Ovary (tissue), 9 donors: ENCODE data around the gene PMEL. TPM values are rescaled to one million over a fixed set of nuclear protein-coding genes. Genes with fewer than 3 reads are reported as not detected.
"Not testable (repeated sequence)": the region's sequence is repeated elsewhere in the genome, so short reads cannot be mapped to it uniquely, and the experiment has no call there.

Source experiments
- DNase-seq, 5 donors: peaks; one replicate each; pipeline ENCODE4 v3.0.0-alpha.2; 2019 to 2020
- H3K27ac ChIP-seq, 2 donors: fragments of 200-600 bp; one replicate each; pipeline versions ENCODE4 v1.5.1 to v1.8.0; 2019 to 2022
- H3K27me3 ChIP-seq: fragments of 200-600 bp; one replicate; pipeline ENCODE4 v1.8.0; 2022
- H3K36me3 ChIP-seq: fragments of 200-600 bp; sonication (generic); one replicate; pipeline ENCODE4 v1.5.1; 2019
- H3K4me1 ChIP-seq: one replicate; pipeline ENCODE4 v1.8.1; 2013; ENCODE audit warnings: mild to moderate bottlenecking, moderate library complexity; ENCODE audit not compliant: insufficient read depth
- H3K4me3 ChIP-seq: fragments of 200-600 bp; sonication (generic); one replicate; pipeline ENCODE4 v1.5.1; 2017
- H3K9me3 ChIP-seq, 2 donors: fragments of 200-600 bp in 1 of 2; sonication (generic) in 1 of 2; one replicate each; pipeline versions ENCODE4 v1.5.1 to v1.8.1; 2013 to 2019; ENCODE audit warnings: mild to moderate bottlenecking in 1 of 2, moderate library complexity in 1 of 2
- EP300 ChIP-seq: sonication (generic); formaldehyde crosslinking; IDR thresholded peaks from one replicate; pipeline ENCODE4 v1.6.1; 2017; ENCODE audit warnings: antibody characterized with exemption
- POLR2A ChIP-seq: fragments of 450-650 bp; IDR thresholded peaks from one replicate; pipeline ENCODE4 v1.6.1; 2017; ENCODE audit warnings: antibody characterized with exemption, mild to moderate bottlenecking, moderate library complexity
- whole genome bisulfite sequencing, 3 donors: extraction: QIAGEN DNeasy Blood & Tissue Kit in 1 of 3; methylation state at CpG; one replicate each; pipeline versions ENCODE4 v1.1.5 to v1.1.7; 2013 to 2017; 5-methylcytosine and 5-hydroxymethylcytosine counted together
- intact Hi-C, 4 donors: fragments of 100-400 bp; cut with DNase I; formaldehyde crosslinking; loops; one replicate each; pipeline versions ENCODE4 v1.11.0 to v1.15.1; 2022 to 2023
- polyA plus RNA-seq, 2 donors: library from polyadenylated mRNA; stranded (reverse); fragments of 200-250 nt in 1 of 2; fragments of 350-450 nt in 1 of 2; fragmentation: Illumina TruSeq in 1 of 2; extraction: RNeasy Lipid Tissue Mini Kit (QIAGEN cat#74804) in 1 of 2; gene quantifications; one replicate each; pipeline ENCODE4 v1.2.3, GENCODE V29; 2013 to 2014
- total RNA-seq, 7 donors: library from RNA; depleted of rRNA in 2 of 7; stranded (reverse); fragments of >200 nt in 2 of 7; fragmentation: NEBNext Ultra II Directional in 3 of 7; extraction: Animal tissue kit (Norgen Biotek cat#: 25700) in 3 of 7; gene quantifications; one replicate each; pipeline versions ENCODE4 v1.1.0 to v1.2.4, GENCODE V29; 2016 to 2023
- TF ChIP-seq, protein P1 (sequence below), 3 donors: fragments of 450-650 bp in 2 of 3; fragments of 200-600 bp in 1 of 3; IDR thresholded peaks; one replicate each; pipeline versions ENCODE4 v1.5.1 to v1.8.0; 2016 to 2022; ENCODE audit warnings: antibody characterized with exemption in 3 of 3, mild to moderate bottlenecking in 1 of 3
- donor health status: DM: no; HTN: no; CAD: no; lungs with moderate emphysema.
- donor health status: DM: no; HTN: no; CAD: no.
- donor health status: Bipolar disorder and iron deficiency.
- donor health status: DM: yes; HTN: yes; CAD: no.
- donor health status: DM: no; HTN: no; CAD: no.
- donor health status: DM: yes; HTN: yes; CAD: no.

Gene PMEL
- total and polyA plus RNA-seq, 9 donors: 2.0 to 11.5 (median 3.6) TPM

DNA sequence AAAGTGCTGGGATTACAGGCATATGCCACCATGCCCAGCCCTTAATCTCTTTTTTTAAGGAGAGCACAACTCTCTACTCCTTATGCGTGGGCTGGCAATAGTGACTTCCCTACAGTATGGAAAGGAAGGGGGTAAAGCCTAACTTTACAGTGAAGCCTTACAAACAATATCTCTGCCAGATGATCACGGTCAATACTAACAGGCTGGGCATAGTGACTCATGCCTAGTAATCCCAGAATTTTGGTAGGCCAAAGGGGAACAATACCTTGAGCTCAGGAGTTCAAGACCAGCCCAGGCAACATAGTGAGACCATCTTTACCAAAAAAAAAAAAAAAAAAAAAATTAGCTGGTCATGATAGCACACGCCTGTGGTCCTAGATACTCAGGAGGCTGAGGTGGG lies 43.7 kb downstream of the PMEL start:
- TF ChIP-seq, protein P1, sequence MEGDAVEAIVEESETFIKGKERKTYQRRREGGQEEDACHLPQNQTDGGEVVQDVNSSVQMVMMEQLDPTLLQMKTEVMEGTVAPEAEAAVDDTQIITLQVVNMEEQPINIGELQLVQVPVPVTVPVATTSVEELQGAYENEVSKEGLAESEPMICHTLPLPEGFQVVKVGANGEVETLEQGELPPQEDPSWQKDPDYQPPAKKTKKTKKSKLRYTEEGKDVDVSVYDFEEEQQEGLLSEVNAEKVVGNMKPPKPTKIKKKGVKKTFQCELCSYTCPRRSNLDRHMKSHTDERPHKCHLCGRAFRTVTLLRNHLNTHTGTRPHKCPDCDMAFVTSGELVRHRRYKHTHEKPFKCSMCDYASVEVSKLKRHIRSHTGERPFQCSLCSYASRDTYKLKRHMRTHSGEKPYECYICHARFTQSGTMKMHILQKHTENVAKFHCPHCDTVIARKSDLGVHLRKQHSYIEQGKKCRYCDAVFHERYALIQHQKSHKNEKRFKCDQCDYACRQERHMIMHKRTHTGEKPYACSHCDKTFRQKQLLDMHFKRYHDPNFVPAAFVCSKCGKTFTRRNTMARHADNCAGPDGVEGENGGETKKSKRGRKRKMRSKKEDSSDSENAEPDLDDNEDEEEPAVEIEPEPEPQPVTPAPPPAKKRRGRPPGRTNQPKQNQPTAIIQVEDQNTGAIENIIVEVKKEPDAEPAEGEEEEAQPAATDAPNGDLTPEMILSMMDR (IDR thresholded peaks at IDR 0.05): no peak
- TF ChIP-seq EP300: no peak
- TF ChIP-seq POLR2A: no peak
- Histone ChIP-seq H3K27ac (no peak overlapping the region), H3K4me1 (peaks cover 5% of the 10 kb centered on the region), H3K9me3 (no peaks in the 10 kb centered on the region), H3K27me3 (no peaks in the 10 kb centered on the region), H3K4me3 (no peak overlapping the region), H3K36me3 (no peaks in the 10 kb centered on the region)
- intact Hi-C loops: no loop called here
- DNase-seq: no peak
- WGBS, 3 donors: 90 to 96% (median 92%) methylated on average over 3 of the region's 3 CpGs

DNA sequence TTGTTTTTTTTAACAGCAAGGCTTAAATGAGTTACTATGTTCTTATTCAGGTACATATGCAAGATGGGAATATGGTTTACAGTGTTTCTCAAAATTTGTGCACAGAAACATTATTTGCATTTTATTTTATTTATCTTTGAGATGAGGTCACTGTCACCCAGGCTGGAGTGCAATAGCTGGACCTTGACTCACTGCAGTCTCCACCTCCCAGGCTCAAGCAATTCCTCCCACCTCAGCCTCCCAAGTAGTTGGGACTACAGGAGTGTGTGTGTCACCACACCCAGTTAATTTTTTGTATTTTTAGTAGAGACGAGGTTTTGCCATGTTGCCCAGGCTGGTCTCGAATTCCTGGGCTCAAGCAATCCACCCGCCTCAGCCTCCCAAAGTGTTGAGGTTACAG lies 46.8 kb downstream of the PMEL start:
- H3K4me1 ChIP-seq, DNase-seq, H3K4me3 ChIP-seq, H3K27ac ChIP-seq, H3K9me3 ChIP-seq, H3K36me3 ChIP-seq, intact Hi-C loops, H3K27me3 ChIP-seq: not testable (repeated sequence)
- 64 to 79% (median 71%) methylated on average over 3 of the region's 3 CpGs for WGBS, 3 donors

DNA sequence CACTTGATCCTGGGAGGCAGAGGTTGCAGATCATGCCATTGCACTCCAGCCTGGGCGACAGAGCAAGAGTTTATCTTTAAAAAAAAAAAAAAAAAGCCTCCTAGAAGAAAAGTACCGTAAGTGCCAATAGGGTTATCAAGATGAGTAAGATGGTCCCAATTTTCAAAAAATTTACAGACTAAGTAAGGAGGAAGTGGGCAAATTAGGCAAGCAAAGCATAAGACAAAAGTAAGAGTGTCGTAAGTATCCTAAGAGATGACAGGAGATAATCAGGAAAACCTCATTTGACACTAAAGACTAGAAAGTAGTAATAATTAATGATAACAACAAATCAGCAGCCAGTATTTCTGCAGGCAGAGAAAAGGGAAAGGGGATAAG lies 50.4 kb downstream of the PMEL start:
- DNase-seq: no peak
- H3K36me3 ChIP-seq: no peaks in the 10 kb centered on the region
- no peak for TF ChIP-seq POLR2A
- TF ChIP-seq EP300: no peak
- TF ChIP-seq, protein P1 (IDR thresholded peaks at IDR 0.05): no peak
- H3K4me1 ChIP-seq: peaks cover 2% of the 10 kb centered on the region
- H3K9me3 ChIP-seq: no peaks in the 10 kb centered on the region
- no peak overlapping the region for H3K4me3 ChIP-seq
- H3K27me3 ChIP-seq: no peaks in the 10 kb centered on the region
- intact Hi-C loops: no loop called here
- no peak overlapping the region for H3K27ac ChIP-seq
- 73 to 94% (median 92%) methylated on average over 3 of the region's 3 CpGs for WGBS, 3 donors

DNA sequence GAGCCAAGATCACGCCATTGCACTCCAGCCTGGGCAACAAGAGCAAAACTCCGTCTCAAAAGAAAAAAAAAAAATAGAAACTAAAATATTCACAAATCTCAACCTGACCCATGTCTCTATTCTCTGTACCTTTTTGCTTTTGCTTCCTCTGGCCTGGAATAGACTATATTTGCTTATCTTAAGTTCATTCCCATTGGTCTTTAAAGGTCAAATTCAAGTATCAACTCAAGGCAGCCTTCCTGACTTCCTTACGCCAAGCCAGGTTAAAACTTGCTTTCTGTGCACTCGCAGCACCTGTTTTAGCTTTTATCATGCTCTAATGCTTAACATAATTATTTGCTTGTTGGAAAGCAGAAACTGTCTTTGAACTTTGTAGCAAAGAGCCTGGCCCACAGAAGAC lies 52.9 kb downstream of the PMEL start:
- TF ChIP-seq POLR2A: no peak
- no peak for TF ChIP-seq EP300
- TF ChIP-seq, protein P1 (IDR thresholded peaks at IDR 0.05): no peak

DNA sequence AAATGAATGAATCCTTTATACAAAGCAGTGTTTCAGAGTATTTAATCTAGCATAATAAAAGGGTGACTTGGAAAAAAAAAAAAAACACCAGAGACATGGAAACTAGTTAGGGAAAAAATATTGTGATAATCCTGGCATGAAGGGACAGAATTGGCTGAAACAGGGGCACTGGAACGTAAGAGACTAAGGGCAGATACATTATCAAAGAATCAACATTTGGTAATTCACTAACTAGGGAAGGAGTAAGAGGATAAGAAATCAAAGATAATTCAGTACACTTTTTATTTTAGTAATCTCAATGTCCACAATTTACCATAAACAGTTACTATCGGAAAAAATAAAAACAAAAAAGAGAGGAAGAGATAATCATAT lies 56.3 kb downstream of the PMEL start:
- no peaks in the 10 kb centered on the region for H3K9me3 ChIP-seq
- intact Hi-C loops: no loop called here
- H3K4me3 ChIP-seq: no peak overlapping the region

More for the DNA sequence above, 52.9 kb downstream of the PMEL start:
- H3K27me3 ChIP-seq: no peaks in the 10 kb centered on the region
- H3K36me3 ChIP-seq: no peaks in the 10 kb centered on the region
- no peak overlapping the region for H3K4me3 ChIP-seq
- H3K9me3 ChIP-seq: no peaks in the 10 kb centered on the region
- intact Hi-C loops: no loop called here
- 91 to 97% (median 95%) methylated on average over 4 of the region's 4 CpGs for WGBS, 3 donors
- H3K4me1 ChIP-seq: no peaks in the 10 kb centered on the region
- DNase-seq: no peak
- H3K27ac ChIP-seq: no peak overlapping the region

More for the DNA sequence above, 56.3 kb downstream of the PMEL start:
- Histone ChIP-seq H3K4me1 (no peaks in the 10 kb centered on the region), H3K27me3 (no peaks in the 10 kb centered on the region), H3K27ac (no peak overlapping the region), H3K36me3 (no peaks in the 10 kb centered on the region)
- no peak for DNase-seq
- 9 to 26% (median 15%) methylated on average over 2 of the region's 2 CpGs for WGBS, 3 donors
- TF ChIP-seq, protein P1 (IDR thresholded peaks at IDR 0.05): no peak
- TF ChIP-seq POLR2A (no peak), EP300 (no peak)
